ENCODE data around the gene CDK13. TPM values are rescaled to one million over a fixed set of nuclear protein-coding genes. Genes with fewer than 3 reads are reported as not detected.
"Not testable (repeated sequence)": the region's sequence is repeated elsewhere in the genome, so short reads cannot be mapped to it uniquely, and the experiment has no call there.

The CDK13 gene
- total RNA-seq, 4 donors from 2014 or later: 56.0 to 99.0 (median 72.6) TPM

DNA sequence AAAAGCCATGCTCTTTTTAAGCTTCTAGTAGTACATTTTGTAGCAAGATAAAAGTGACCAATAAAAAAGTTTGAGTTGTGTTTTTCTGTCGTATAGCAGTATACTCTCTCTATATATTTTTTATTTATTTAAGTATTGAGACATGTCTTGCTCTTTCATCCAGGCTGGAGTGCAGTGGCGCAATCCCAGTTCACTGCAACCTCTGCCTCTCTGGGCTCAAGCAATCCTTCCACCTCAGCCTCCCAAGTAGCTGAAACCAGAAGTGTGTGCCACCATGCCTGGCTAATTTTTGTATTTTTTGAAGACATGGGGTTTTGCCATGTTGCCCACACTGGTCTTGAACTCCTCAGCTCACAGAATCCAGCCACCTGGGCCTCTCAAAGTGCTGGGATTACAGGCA is 187.5 kb downstream of the CDK13 start:
- H3K9me3 ChIP-seq: no peaks in the 10 kb centered on the region
- no peak for ATAC-seq
- no peaks in the 10 kb centered on the region for H3K36me3 ChIP-seq
- no peaks in the 10 kb centered on the region for H3K27me3 ChIP-seq
- H3K27ac ChIP-seq: no peak overlapping the region
- TF ChIP-seq, protein P1, sequence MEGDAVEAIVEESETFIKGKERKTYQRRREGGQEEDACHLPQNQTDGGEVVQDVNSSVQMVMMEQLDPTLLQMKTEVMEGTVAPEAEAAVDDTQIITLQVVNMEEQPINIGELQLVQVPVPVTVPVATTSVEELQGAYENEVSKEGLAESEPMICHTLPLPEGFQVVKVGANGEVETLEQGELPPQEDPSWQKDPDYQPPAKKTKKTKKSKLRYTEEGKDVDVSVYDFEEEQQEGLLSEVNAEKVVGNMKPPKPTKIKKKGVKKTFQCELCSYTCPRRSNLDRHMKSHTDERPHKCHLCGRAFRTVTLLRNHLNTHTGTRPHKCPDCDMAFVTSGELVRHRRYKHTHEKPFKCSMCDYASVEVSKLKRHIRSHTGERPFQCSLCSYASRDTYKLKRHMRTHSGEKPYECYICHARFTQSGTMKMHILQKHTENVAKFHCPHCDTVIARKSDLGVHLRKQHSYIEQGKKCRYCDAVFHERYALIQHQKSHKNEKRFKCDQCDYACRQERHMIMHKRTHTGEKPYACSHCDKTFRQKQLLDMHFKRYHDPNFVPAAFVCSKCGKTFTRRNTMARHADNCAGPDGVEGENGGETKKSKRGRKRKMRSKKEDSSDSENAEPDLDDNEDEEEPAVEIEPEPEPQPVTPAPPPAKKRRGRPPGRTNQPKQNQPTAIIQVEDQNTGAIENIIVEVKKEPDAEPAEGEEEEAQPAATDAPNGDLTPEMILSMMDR (IDR thresholded peaks at IDR 0.05): no peak
- TF ChIP-seq POLR2A (IDR thresholded peaks at IDR 0.05) (no peak), POLR2AphosphoS5 (IDR thresholded peaks at IDR 0.05) (no peak), EP300 (IDR thresholded peaks at IDR 0.05) (no peak)
- peaks cover 0 to 21% (median 7%) of the 10 kb centered on the region in 3 donors for H3K4me1 ChIP-seq
- H3K4me3 ChIP-seq: no peak overlapping the region
- WGBS, 2 donors (ENCODE audit: low coverage in 1 of 2): 95 to 96% methylated on average over 2 of the region's 2 CpGs

DNA sequence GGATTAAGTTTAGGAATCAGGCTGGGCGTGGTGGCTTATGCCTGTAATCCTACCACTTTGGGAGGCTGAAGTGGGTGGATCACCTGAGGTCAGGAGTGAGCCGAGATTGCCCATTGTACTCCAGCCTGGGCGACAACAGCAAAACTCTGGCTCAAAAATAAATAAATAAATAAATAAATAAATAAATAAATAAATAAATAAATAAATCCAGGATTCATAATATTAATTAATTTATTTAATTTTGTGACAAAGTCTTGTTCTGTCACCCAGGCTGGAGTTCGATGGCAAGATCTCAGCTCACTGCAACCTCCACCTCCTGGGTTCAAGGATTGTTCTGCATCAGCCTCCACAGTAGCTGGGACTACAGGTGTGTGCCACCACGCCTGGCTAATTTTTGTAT is 188.9 kb downstream of the CDK13 start:
- no peaks in the 10 kb centered on the region for H3K27me3 ChIP-seq
- peaks cover 0 to 10% (median 0%) of the 10 kb centered on the region in 3 donors for H3K4me1 ChIP-seq
- no peaks in the 10 kb centered on the region for H3K9me3 ChIP-seq
- no peaks in the 10 kb centered on the region for H3K36me3 ChIP-seq
- TF ChIP-seq EP300 (IDR thresholded peaks at IDR 0.05): no peak
- TF ChIP-seq, protein P1 (IDR thresholded peaks at IDR 0.05): no peak
- TF ChIP-seq POLR2A (IDR thresholded peaks at IDR 0.05): no peak
- no peak for TF ChIP-seq POLR2AphosphoS5 (IDR thresholded peaks at IDR 0.05)
- no peak overlapping the region for H3K4me3 ChIP-seq
- 97 to 98% methylated on average over 5 of the region's 5 CpGs for WGBS, 2 donors (ENCODE audit: low coverage in 1 of 2)
- ATAC-seq: no peak
- H3K27ac ChIP-seq: no peak overlapping the region

DNA sequence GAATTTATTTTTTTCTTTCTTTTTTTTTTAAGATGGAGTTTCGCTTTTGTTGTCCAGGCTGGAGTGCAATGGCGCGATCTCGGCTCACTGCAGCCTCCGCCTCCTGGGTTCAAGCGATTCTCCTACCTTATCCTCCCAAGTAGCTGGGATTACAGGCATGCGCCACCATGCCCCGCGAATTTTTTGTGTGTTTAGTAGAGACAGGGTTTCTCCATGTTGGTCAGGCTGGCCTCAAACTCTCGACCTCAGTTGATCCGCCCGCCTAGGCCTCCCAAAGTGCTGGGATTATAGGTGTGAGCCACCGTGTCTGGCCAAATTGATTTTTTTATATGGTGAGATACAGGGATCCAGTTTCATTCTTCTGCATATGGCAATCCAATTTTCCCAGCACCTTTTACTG is 189.8 kb downstream of the CDK13 start:
- not testable (repeated sequence) for H3K36me3 ChIP-seq, H3K4me3 ChIP-seq, H3K27me3 ChIP-seq, H3K4me1 ChIP-seq, H3K9me3 ChIP-seq, ATAC-seq, H3K27ac ChIP-seq
- WGBS, 2 donors (ENCODE audit: low coverage in 1 of 2): 96% methylated on average over 8 to 11 of the region's 13 CpGs

DNA sequence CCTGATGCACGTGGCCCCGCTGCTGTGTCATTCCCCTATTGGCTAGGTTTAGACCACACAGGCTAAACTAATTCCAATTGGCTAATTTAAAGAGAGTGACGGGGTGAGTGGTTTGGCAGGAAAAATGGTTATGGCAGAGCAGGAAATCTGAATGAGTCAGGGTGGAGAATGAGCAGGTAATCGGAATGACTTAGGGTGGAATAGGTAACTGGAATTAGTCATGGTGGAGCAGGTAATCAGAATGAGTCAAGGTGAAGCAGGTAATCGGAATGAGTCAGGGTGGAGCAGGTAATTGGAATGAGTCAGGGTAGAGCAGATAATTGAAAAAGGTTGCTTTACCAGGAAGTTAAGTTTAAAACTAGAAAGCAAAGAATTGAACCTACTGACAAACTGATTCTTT is 191.9 kb downstream of the CDK13 start:
- ATAC-seq, H3K27ac ChIP-seq, H3K4me1 ChIP-seq, H3K27me3 ChIP-seq, H3K9me3 ChIP-seq, H3K36me3 ChIP-seq, H3K4me3 ChIP-seq: not testable (repeated sequence)
- WGBS, 2 donors (ENCODE audit: low coverage in 1 of 2): 92 to 97% methylated on average over 3 to 5 of the region's 5 CpGs

DNA sequence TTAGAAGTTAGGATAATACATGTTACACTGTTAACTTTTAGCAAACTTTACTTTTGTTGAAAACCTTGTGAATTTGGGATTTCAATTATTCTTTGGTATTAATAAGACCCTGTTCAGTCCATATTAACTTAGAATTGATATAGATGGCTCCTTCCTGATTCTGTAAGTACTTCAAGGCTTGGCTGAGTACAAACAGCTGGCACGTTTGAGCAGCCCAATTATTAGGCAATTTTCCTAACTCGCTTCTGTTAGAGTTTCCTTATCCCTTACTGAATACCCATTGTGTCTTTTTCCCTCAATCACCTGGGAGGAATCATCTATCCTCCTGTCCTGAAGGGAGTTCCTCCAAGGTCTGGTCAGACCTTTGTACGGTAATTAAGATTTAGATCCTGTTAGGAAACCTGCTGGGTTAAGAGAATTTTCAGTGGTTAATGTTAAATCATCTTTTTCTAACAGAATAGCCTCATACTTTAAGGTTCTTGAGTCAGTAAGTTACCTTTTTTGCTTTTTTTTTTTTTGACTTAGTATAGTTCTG is 195.6 kb downstream of the CDK13 start:
- H3K27ac ChIP-seq, ATAC-seq, H3K36me3 ChIP-seq, H3K4me3 ChIP-seq, H3K9me3 ChIP-seq, H3K27me3 ChIP-seq, H3K4me1 ChIP-seq: not testable (repeated sequence)
- WGBS, 2 donors (ENCODE audit: low coverage in 1 of 2): 88 to 89% methylated on average over 3 of the region's 3 CpGs

DNA sequence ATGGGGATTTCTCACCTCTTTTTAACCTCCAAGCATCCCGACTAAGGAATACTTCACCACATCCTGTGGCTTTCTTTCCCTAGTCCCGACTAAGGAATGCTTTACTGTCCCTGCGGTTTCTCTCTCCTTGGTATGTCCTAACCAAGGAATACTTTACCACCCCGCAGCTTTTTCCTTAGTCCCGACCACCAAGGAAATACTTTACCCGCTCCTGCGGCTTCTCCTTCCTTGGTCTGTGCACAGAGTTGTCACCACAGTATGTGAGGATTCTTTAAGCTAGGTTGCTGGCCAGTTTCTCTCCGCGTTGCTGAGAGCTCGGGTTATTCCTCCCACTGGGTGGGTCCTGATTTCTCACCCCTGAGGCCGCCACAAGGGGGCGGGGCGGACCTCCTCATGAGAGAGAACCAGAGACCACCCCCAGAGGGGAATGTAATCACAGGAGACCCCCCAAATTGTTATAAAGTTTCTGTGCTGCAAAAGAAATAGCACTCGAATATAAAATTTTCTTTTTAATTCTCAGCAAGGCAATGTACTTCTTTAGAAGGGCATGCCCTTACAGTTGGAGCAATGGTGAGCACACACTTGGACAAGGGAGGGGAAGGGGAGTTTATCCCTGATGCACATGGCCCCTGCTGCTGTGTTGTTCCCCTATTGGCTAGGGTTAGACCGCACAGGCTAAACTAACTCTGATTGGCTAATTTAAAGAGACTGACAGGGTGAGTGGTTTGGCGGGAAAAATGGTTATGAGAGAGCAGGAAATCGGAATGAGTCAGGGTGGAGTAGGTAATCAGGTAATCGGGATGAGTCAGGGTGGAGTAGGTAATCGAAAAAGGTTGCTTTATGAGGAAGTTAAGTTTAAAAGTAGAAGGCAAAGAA is 197.6 kb downstream of the CDK13 start:
- no peak for TF ChIP-seq POLR2AphosphoS5 (IDR thresholded peaks at IDR 0.05)
- TF ChIP-seq, protein P1 (IDR thresholded peaks at IDR 0.05): no peak
- TF ChIP-seq POLR2A (IDR thresholded peaks at IDR 0.05): no peak
- H3K4me3 ChIP-seq: no peak overlapping the region
- no peaks in the 10 kb centered on the region for H3K4me1 ChIP-seq
- H3K27me3 ChIP-seq: no peaks in the 10 kb centered on the region
- no peaks in the 10 kb centered on the region for H3K9me3 ChIP-seq
- no peak for ATAC-seq
- 88 to 89% methylated on average over 8 to 19 of the region's 19 CpGs for WGBS, 2 donors (ENCODE audit: low coverage in 1 of 2)
- no peak overlapping the region for H3K27ac ChIP-seq
- no peaks in the 10 kb centered on the region for H3K36me3 ChIP-seq

DNA sequence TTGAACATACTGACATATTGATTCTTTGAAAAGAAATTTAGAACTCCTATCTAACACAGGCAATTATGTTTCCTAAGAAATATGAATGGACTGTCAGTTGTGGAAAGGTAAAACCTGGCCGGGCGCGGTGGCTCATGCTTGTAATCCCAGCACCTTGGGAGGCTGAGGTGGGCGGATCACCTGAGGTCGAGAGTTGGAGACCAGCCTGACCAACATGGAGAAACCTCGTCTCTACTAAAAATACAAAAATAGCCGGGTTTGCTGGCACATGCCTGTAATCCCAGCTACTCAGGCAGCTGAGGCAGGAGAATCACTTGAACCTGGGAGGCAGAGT is 198.2 kb downstream of the CDK13 start:
- H3K36me3 ChIP-seq, H3K27ac ChIP-seq, H3K4me1 ChIP-seq, ATAC-seq, H3K4me3 ChIP-seq, H3K27me3 ChIP-seq, H3K9me3 ChIP-seq: not testable (repeated sequence)
- WGBS, 2 donors (ENCODE audit: low coverage in 1 of 2): 95 to 100% methylated on average over 4 to 7 of the region's 7 CpGs
